SK-N-SH (cell line): ENCODE measurements around the gene SPTBN1. TPM values are rescaled to one million over a fixed set of nuclear protein-coding genes. Genes with fewer than 3 reads are reported as not detected.

Source experiments
- CTCF ChIA-PET: fragments of 300-600, 350-600 bp; formaldehyde crosslinking; extraction: SDS; loops from one replicate; lab custom pipeline; 2021; lab: Yijun Ruan, JAX
- POLR2A ChIA-PET: fragments of 350-600 bp; sonication (Branson Sonifier 250); formaldehyde crosslinking; extraction: SDS; loops from one replicate; lab custom pipeline; 2020; ENCODE audit warnings: antibody characterized with exemption, inconsistent platforms; lab: Yijun Ruan, JAX
- DNase-seq: peaks from one replicate; pipeline ENCODE4 v3.0.0; 2012
- H2AFZ ChIP-seq: fragments of 200-600 bp; sonication (generic); 2 replicates; pipeline ENCODE4 v1.8.1; 2016; ENCODE audit warnings: antibody characterized with exemption, mild to moderate bottlenecking, low read depth
- H3F3A ChIP-seq: fragments of 200-600 bp; sonication (generic); replicated peaks from 2 replicates; pipeline ENCODE3; 2016; ENCODE audit warnings: antibody characterized with exemption, mild to moderate bottlenecking; ENCODE audit not compliant: insufficient read depth
- H3K27ac ChIP-seq, 2 experiments: fragments of 200-500 bp in 1 of 2; fragments of 200-600 bp in 1 of 2; sonication (Bioruptor generic) in 1 of 2; sonication (generic), shearing (Covaris generic) in 1 of 2; 2 replicates each; pipeline versions ENCODE4 v1.5.1 to v1.6.1; 2014 to 2016; ENCODE audit warnings: low read depth in 2 of 2, inconsistent platforms in 1 of 2, low read length in 1 of 2, mild to moderate bottlenecking in 1 of 2, mixed read lengths in 1 of 2
- H3K27me3 ChIP-seq: fragments of 200-600 bp; sonication (generic), shearing (Covaris generic); 2 replicates; pipeline ENCODE4 v1.6.1; 2016; ENCODE audit warnings: mixed run types; ENCODE audit not compliant: insufficient read depth
- H3K36me3 ChIP-seq, 2 experiments: fragments of 200-500 bp in 1 of 2; fragments of 200-600 bp in 1 of 2; sonication (Bioruptor generic) in 1 of 2; sonication (generic) in 1 of 2; replicated peaks in 1 of 2; 2 replicates each; pipeline versions ENCODE3 to v1.5.1; 2014 to 2016; ENCODE audit warnings: low read length in 1 of 2, mild to moderate bottlenecking in 1 of 2; ENCODE audit not compliant: insufficient read depth in 2 of 2, control insufficient read depth in 1 of 2
- H3K4me1 ChIP-seq, 2 experiments: fragments of 200-500 bp in 1 of 2; fragments of 200-600 bp in 1 of 2; sonication (Bioruptor generic) in 1 of 2; sonication (generic), shearing (Covaris generic) in 1 of 2; 2 replicates each; pipeline versions ENCODE4 v1.5.1 to v1.6.1; 2014 to 2016; ENCODE audit warnings: low read depth in 1 of 2, low read length in 1 of 2, mixed run types in 1 of 2; ENCODE audit not compliant: insufficient read depth in 2 of 2, control insufficient read depth in 1 of 2
- H3K4me2 ChIP-seq: fragments of 200-600 bp; sonication (generic), shearing (Covaris generic); 2 replicates; pipeline ENCODE4 v1.6.1; 2017; ENCODE audit warnings: mixed run types
- H3K4me3 ChIP-seq, 2 experiments: fragments of 200-500 bp in 1 of 2; fragments of 200-600 bp in 1 of 2; sonication (Bioruptor generic) in 1 of 2; sonication (generic), shearing (Covaris generic) in 1 of 2; 2 replicates each; pipeline versions ENCODE4 v1.5.1 to v1.8.1; 2014 to 2016; ENCODE audit warnings: low read depth in 2 of 2, inconsistent platforms in 1 of 2, low read length in 1 of 2, mild to moderate bottlenecking in 1 of 2, mixed read lengths in 1 of 2, moderate library complexity in 1 of 2
- H3K79me2 ChIP-seq: fragments of 200-600 bp; sonication (generic); 2 replicates; pipeline ENCODE4 v1.8.1; 2017; ENCODE audit warnings: mild to moderate bottlenecking; ENCODE audit not compliant: insufficient read depth
- H3K9ac ChIP-seq: fragments of 200-600 bp; sonication (generic); 2 replicates; pipeline ENCODE4 v1.6.1; 2017; ENCODE audit warnings: mixed run types
- H3K9me2 ChIP-seq: fragments of 200-600 bp; sonication (generic); 2 replicates; pipeline ENCODE4 v1.6.1; 2017; ENCODE audit warnings: mixed run types
- H3K9me3 ChIP-seq: fragments of 200-600 bp; sonication (generic); 2 replicates; pipeline ENCODE4 v1.6.1; 2017; ENCODE audit warnings: mixed run types, mild to moderate bottlenecking, moderate library complexity
- H4K20me1 ChIP-seq: fragments of 200-600 bp; sonication (generic); 2 replicates; pipeline ENCODE4 v1.6.1; 2017; ENCODE audit warnings: mild to moderate bottlenecking, mixed run types; ENCODE audit not compliant: insufficient read depth
- CHD2 ChIP-seq: fragments of 150-350 bp; IDR thresholded peaks from 2 replicates; pipeline ENCODE4 v1.6.1; 2018; ENCODE audit warnings: low read length; ENCODE audit not compliant: partially characterized antibody
- CTCF ChIP-seq: fragments of 200-600 bp; sonication (generic); IDR thresholded peaks from 2 replicates; pipeline ENCODE4 v1.6.1; 2017; ENCODE audit warnings: antibody characterized with exemption, mild to moderate bottlenecking, moderate library complexity
- ELF1 ChIP-seq: IDR thresholded peaks from 2 replicates; pipeline ENCODE4 v1.4.0; 2012
- EP300 ChIP-seq, 2 experiments: IDR thresholded peaks; 2 replicates each; pipeline versions ENCODE4 v1.4.0 to v1.6.1; 2012; ENCODE audit warnings: borderline replicate concordance in 1 of 2, low read depth in 1 of 2, low read length in 1 of 2
- EZH2phosphoT487 ChIP-seq: fragments of 200-600 bp; sonication (generic); IDR thresholded peaks from 2 replicates; pipeline ENCODE4 v1.6.1; 2017; ENCODE audit warnings: low read depth, mixed run types, mild to moderate bottlenecking, antibody characterized with exemption, moderate library complexity, borderline replicate concordance
- FOSL2 ChIP-seq: IDR thresholded peaks from 2 replicates; pipeline ENCODE4 v1.4.0; 2012; ENCODE audit warnings: low read depth, mild to moderate bottlenecking, moderate library complexity, borderline replicate concordance
- GATA2 ChIP-seq: sonication (generic); formaldehyde crosslinking; IDR thresholded peaks from 2 replicates; pipeline ENCODE4 v1.5.0; 2020; ENCODE audit warnings: mild to moderate bottlenecking, missing genetic modification reagents
- IRF3 ChIP-seq: fragments of 150-350 bp; IDR thresholded peaks from 2 replicates; pipeline ENCODE4 v1.6.1; 2016; ENCODE audit warnings: mild to moderate bottlenecking, low read depth, low read length
- JUND ChIP-seq: IDR thresholded peaks from 2 replicates; pipeline ENCODE4 v1.4.0; 2012
- MXI1 ChIP-seq: IDR thresholded peaks from 2 replicates; pipeline ENCODE4 v1.6.1; 2012; ENCODE audit warnings: mild to moderate bottlenecking, low read depth, low read length, improper control_type of control experiment
- NRF1 ChIP-seq: IDR thresholded peaks from 2 replicates; pipeline ENCODE4 v1.6.1; 2012; ENCODE audit warnings: low read depth, mild to moderate bottlenecking, low read length
- RCOR1 ChIP-seq: fragments of 150-350 bp; IDR thresholded peaks from 2 replicates; pipeline ENCODE4 v1.6.1; 2017; ENCODE audit warnings: antibody characterized with exemption, low read length
- RFX5 ChIP-seq: IDR thresholded peaks from 2 replicates; pipeline ENCODE4 v1.6.1; 2012; ENCODE audit warnings: mild to moderate bottlenecking, improper control_type of control experiment, low read length
- SMC3 ChIP-seq: IDR thresholded peaks from 2 replicates; pipeline ENCODE4 v1.6.1; 2012; ENCODE audit warnings: low read depth, low read length, improper control_type of control experiment
- YY1 ChIP-seq: IDR thresholded peaks from 2 replicates; pipeline ENCODE4 v1.4.0; 2012; ENCODE audit warnings: low read depth, mild to moderate bottlenecking
- WGBS: methylation state at CpG from one replicate; pipeline ENCODE4 v1.1.6; 2017; ENCODE audit warnings: low lambda C conversion rate; 5-methylcytosine and 5-hydroxymethylcytosine counted together
- polyA plus RNA-seq, 3 experiments: library from polyadenylated mRNA; depleted of rRNA; stranded (reverse); fragments of >200 nt; gene quantifications; 2 replicates each; pipeline ENCODE4 v1.2.3, GENCODE V29; 2012

Gene SPTBN1
- polyA plus RNA-seq, 1 of the 3 experiments (the other 2 are of a cell fraction) = 29.1 TPM

GRCh38 chr2:54611830-54612545 lies 155.9 kb downstream of the SPTBN1 start:
- H3K4me2 ChIP-seq = no peak overlapping the region
- H3K27me3 ChIP-seq = no peaks in the 10 kb centered on the region
- no peak overlapping the region for H3K4me3 ChIP-seq
- no peaks in the 10 kb centered on the region for H3K9me2 ChIP-seq
- POLR2A ChIA-PET = no interaction called here
- 93% methylated on average over 10 of the region's 14 CpGs for WGBS
- CTCF ChIA-PET = interaction anchor here (0.6 kb wide), 1 partner anchor 25 kb away, joined by 3 read pairs; no protein-coding TSS in a partner anchor
- no peak overlapping the region; a peak in 1 of 4 replicates for H3K27ac ChIP-seq
- peaks cover 15 to 28% of the 10 kb centered on the region in 2 experiments for H3K36me3 ChIP-seq
- peaks cover 12 to 26% of the 10 kb centered on the region in 2 experiments; a peak in 3 of 4 replicates for H3K4me1 ChIP-seq
- TF ChIP-seq RFX5 = no peak
- no peak for TF ChIP-seq SMC3
- peaks cover 84% of the 10 kb centered on the region for H3K79me2 ChIP-seq
- peaks cover 71% of the 10 kb centered on the region for H4K20me1 ChIP-seq
- H2AFZ ChIP-seq = no peak overlapping the region
- no peaks in the 10 kb centered on the region for H3K9me3 ChIP-seq
- H3F3A ChIP-seq = peaks cover 16% of the 10 kb centered on the region
- no peak overlapping the region for H3K9ac ChIP-seq
- DNase-seq = no peak

- H3K36me3 ChIP-seq = peaks cover 29 to 42% of the 10 kb centered on the region in 2 experiments
- peaks cover 14 to 26% of the 10 kb centered on the region in 2 experiments; a peak in 3 of 4 replicates for H3K4me1 ChIP-seq
- no peaks in the 10 kb centered on the region for H3K9me3 ChIP-seq
- no peak overlapping the region for H3K9ac ChIP-seq
- no peak for DNase-seq
- H2AFZ ChIP-seq = no peak overlapping the region
- no peaks in the 10 kb centered on the region for H3K27me3 ChIP-seq
- POLR2A ChIA-PET = no interaction called here
- H3K9me2 ChIP-seq = no peaks in the 10 kb centered on the region
- peaks cover 74% of the 10 kb centered on the region for H3K79me2 ChIP-seq
- peak overlapping the region in 1 of 2 experiments; percentile 59; a peak in 3 of 4 replicates for H3K27ac ChIP-seq
- H3F3A ChIP-seq = peaks cover 16% of the 10 kb centered on the region
- H3K4me3 ChIP-seq = no peak overlapping the region
- 83% methylated on average over 2 of the region's 2 CpGs for WGBS
- TF ChIP-seq JUND = no peak
- TF ChIP-seq NRF1 = no peak
- no peak for TF ChIP-seq RCOR1
- no peak for TF ChIP-seq GATA2 (CRISPR knock-in tag)
- TF ChIP-seq MXI1 = no peak
- no peak for TF ChIP-seq CTCF
- TF ChIP-seq YY1 = no peak
- no peak for TF ChIP-seq EZH2phosphoT487
- no peak for TF ChIP-seq CHD2
- TF ChIP-seq IRF3 = no peak
- TF ChIP-seq ELF1 = no peak
- TF ChIP-seq EP300 (IDR thresholded peaks at IDR 0.05; ENCODE audit: borderline replicate concordance in 1 of 2, low read depth in 1 of 2, low read length in 1 of 2) = no peak
- TF ChIP-seq FOSL2 = no peak
- TF ChIP-seq, all 33 proteins: peak for 0
- Histone ChIP-seq H3K4me2 (0 out of 2 replicates have a peak overlapping the region, but pooled peaks have one; percentile 3), H4K20me1 (peaks cover 58% of the 10 kb centered on the region)
- CTCF ChIA-PET = no interaction called here
Observed at GRCh38 chr2:54613386-54613785, 157.3 kb downstream of the SPTBN1 start.
